Measurements from ENCODE around the gene ZBTB16.
A peak's percentile ranks its signal among the peaks of the same experiment; 100 is the strongest.

- TF ChIP-seq CTCF (IDR thresholded peaks at IDR 0.05) (no peak), EZH2 (IDR thresholded peaks at IDR 0.05) (peak; percentile 23)
Measured at GRCh38 chr11:114091516-114092397, 32.2 kb downstream of the ZBTB16 start.

Data from neural progenitor cell (in vitro differentiated cells).